ES-I3 (cell line): ENCODE data around the gene ARAF.

Source experiments
- H3K36me3 ChIP-seq: 2 replicates; pipeline ENCODE4 v1.6.1; 2013; ENCODE audit warnings: mild to moderate bottlenecking, low read length, control low read depth, moderate library complexity; ENCODE audit not compliant: insufficient read depth
- H3K4me1 ChIP-seq: 2 replicates; pipeline ENCODE4 v1.6.1; 2013; ENCODE audit warnings: mild to moderate bottlenecking, control low read depth, low read length; ENCODE audit not compliant: insufficient read depth
- H3K9ac ChIP-seq: 2 replicates; pipeline ENCODE4 v1.6.1; 2013; ENCODE audit warnings: low read depth, mild to moderate bottlenecking, low read length, moderate library complexity
- H3K9me3 ChIP-seq: 2 replicates; pipeline ENCODE4 v1.6.1; 2013; ENCODE audit warnings: mild to moderate bottlenecking, low read length, moderate library complexity; ENCODE audit not compliant: control insufficient read depth, insufficient read depth

Gene ARAF

DNA sequence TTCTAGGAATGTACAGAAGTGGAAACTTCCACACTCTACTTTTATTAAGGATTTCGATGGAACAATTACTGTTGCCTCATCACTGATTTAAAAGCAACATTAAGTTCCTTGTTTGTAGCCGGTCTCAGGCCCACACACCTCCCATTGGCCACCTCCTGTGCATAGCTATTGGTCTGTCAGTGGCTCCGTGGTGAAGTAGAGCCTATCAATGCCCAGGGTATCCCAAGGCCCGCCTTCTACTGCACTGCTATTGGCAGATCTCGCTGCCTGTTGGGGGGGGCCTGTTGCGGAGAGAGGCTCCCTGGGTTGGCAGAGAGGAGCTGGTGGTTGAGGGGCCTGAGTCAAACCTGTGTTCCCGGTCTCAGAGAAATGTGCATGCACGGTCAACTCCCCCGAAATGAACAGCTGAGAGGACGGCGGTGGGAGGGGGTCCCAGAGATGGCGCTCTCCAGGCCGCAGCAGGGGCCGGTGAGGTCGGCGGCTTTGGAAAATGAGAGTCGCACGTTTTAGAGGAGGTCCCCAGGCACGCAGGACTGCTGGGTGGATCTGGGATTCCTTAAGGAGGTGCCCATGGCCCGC, 4.9 kb upstream of the ARAF start:
- Histone ChIP-seq H3K9me3 (no peaks in the 10 kb centered on the region), H3K36me3 (no peaks in the 10 kb centered on the region), H3K4me1 (peaks cover 3% of the 10 kb centered on the region; the same call in 1 of the 2 replicates), H3K9ac (peak overlapping the region; percentile 65)

DNA sequence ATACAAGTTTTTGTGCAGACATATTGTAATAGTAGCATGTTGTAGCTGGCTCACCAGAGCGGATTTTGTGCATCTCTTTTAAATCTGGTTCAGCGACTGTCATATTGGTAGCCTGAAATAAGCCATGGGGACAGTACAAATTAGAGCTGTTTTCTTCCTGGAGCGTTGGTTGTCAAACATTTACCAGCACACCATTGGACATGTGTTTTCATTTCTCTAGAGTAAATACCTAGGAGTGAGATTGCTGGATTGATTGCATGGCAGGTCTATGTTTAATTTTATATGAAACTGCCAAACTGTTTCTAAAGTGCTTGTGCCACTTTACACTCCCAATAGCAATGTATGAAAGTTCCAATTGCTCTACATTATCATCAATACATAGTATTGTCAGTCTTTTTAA, 2.6 kb upstream of the ARAF start:
- H3K9ac ChIP-seq = no peak overlapping the region
- H3K9me3 ChIP-seq = no peaks in the 10 kb centered on the region
- peaks cover 4% of the 10 kb centered on the region; the same call in 1 of the 2 replicates for H3K36me3 ChIP-seq
- peaks cover 3% of the 10 kb centered on the region; the same call in 1 of the 2 replicates for H3K4me1 ChIP-seq

DNA sequence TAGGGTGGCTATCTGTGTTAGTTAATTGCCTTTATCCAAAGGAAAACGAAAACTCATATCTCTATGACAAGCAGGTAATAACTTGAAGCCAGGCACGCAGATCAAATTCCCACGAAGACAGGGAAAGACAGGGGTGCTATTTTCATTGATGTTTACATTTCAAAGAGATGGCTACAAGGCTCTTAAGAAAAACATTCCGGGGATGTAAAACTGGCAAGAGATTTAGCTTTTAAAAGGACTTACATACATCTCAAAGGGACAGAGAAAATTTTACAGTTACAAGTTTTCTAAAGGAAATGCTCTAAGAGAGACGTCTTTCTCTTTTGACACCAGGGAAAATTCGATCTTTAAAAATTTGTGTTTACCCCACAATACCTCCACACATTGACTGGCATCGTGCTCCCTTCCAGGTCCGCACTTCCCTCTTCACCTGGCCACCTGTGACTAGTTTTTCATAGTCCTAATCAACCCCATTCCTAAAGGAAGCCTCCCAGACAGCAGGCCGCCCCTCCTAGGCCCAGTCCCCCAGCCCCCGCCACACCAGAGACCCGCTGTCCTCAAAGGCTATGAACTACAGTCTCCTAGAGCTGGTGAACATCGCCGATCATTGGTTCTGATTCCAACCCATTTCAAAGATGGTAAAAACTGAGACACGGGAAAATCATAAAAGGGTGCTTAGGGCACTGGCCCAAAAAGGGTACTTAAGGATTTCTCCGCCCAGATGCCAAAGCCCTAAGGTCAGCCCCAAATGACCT, 649 bp upstream of the ARAF start:
- H3K9ac ChIP-seq = peak overlapping the region; percentile 67; the same call in 1 of the 2 replicates
- no peaks in the 10 kb centered on the region for H3K9me3 ChIP-seq
- H3K36me3 ChIP-seq = peaks cover 6% of the 10 kb centered on the region
- peaks cover 3% of the 10 kb centered on the region; the same call in 1 of the 2 replicates for H3K4me1 ChIP-seq

DNA sequence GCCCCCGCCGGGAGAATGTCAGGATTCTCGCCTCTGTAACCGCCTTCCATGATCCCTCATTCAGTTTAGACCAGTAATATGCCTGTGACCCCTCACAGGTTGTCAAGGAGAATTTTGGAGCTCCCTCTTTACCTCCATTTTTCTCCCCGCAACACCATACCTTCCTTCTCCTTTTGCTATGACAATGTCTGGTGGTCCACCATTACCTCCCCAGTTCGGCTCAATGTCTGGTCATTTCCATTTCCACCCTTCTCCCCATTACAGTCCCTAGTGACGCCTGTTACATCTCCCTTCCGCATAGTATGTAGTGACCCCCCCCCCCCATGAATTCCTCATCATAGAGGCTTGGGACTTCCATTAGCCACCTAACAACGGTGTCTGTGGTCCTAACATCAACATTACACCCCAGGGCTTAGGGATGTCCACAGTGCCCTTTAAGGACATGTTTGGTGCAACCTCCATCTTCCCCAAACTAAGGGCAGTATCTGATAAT, 700 bp downstream of the ARAF start:
- H3K9ac ChIP-seq = peak overlapping the region; percentile 67
- H3K36me3 ChIP-seq = peaks cover 8% of the 10 kb centered on the region
- no peaks in the 10 kb centered on the region for H3K9me3 ChIP-seq
- H3K4me1 ChIP-seq = peaks cover 3% of the 10 kb centered on the region; the same call in 1 of the 2 replicates

DNA sequence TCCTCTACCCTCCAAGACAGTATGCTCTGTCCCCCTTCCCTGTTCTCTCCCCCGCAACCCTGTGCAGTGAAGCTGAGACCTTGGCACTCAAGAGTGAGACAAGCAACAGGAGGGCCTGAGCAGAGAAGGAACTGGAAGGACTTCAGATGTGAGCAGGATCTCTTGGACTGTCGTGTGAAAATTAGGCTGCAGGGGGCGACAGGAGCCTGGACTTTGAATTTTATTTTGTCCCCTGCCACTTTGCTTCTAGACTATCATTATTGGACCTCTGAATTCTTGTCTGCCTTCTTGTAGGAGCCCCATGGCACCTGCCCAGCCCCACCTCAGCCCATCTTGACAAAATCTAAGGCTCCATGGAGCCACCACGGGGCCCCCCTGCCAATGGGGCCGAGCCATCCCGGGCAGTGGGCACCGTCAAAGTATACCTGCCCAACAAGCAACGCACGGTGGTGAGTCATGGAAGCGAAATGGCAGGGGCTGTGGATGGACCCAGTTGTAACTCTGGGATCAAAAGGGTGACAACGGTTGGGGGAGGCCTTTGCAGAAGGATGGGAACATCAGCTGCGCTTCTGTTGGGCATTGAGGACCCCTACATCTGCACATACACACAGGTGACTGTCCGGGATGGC, 1.7 kb downstream of the ARAF start:
- H3K9me3 ChIP-seq = no peaks in the 10 kb centered on the region
- no peak overlapping the region for H3K9ac ChIP-seq
- peaks cover 8% of the 10 kb centered on the region for H3K36me3 ChIP-seq
- peaks cover 3% of the 10 kb centered on the region; the same call in 1 of the 2 replicates for H3K4me1 ChIP-seq

DNA sequence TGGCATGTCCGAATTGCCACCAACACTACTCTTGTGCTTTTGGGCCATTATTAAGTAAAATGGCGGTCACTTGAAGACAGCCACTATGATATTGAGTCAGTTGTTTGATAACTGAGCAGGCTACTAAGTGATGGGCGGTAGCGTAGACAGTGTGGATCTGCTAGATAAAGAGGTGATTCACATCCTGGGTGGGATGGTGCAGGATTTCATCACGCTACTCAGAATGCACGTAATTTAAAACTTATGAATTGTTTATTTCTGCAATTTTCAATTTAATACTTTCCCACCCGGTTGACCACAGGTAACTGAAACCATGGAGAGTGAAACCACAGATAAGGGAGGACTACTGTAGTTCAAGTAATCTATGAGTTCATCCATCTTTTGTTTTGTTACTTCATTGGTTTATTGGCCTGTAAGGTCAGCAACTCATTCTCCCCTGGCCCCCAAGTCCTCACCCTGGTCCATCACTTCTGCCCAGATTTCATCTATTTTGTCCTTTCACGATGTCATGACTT, 2.9 kb downstream of the ARAF start:
- Histone ChIP-seq H3K36me3 (peaks cover 10% of the 10 kb centered on the region), H3K4me1 (peaks cover 3% of the 10 kb centered on the region; the same call in 1 of the 2 replicates), H3K9me3 (no peaks in the 10 kb centered on the region), H3K9ac (no peak overlapping the region)

DNA sequence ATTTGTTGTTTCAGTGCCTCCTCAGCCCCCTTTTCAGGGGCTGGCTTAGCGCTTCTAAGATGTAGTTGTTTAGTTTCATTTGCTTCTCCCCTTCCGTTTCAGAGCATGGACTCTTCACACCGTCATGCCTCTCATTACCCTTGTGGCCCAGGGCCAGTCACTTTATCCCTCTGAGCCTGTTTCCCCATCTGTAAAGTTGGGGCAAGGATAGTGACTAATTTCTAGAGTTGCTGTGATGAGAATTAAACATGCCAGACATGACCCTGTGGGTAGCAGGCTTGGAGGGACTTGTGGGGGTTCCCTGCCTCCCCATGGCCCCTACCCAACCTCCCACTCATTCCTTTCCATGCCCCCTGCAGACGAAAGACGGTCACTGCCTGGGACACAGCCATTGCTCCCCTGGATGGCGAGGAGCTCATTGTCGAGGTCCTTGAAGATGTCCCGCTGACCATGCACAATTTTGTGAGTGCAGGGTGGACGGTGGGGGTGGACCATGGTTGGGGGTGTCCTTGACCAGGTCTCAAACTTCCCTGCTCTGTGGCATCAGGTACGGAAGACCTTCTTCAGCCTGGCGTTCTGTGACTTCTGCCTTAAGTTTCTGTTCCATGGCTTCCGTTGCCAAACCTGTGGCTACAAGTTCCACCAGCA, 3.6 kb downstream of the ARAF start:
- Histone ChIP-seq H3K9me3 (no peaks in the 10 kb centered on the region), H3K9ac (no peak overlapping the region), H3K36me3 (peaks cover 15% of the 10 kb centered on the region), H3K4me1 (peaks cover 3% of the 10 kb centered on the region; the same call in 1 of the 2 replicates)

DNA sequence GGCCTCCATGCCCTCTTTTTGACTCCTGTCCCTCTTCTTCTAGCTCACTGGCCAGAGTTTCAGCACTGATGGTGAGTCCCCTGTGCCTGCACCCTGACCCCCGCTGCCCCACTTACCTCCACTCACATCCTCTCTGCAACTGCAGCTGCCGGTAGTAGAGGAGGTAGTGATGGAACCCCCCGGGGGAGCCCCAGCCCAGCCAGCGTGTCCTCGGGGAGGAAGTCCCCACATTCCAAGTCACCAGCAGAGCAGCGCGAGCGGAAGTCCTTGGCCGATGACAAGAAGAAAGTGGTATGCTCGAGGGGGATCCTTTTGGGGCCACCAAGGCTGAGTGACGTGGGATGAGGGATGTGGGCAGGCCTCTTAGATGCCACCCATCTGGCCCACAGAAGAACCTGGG, 5.8 kb downstream of the ARAF start:
- no peaks in the 10 kb centered on the region for H3K4me1 ChIP-seq
- no peaks in the 10 kb centered on the region for H3K9me3 ChIP-seq
- peaks cover 15% of the 10 kb centered on the region for H3K36me3 ChIP-seq
- H3K9ac ChIP-seq = no peak overlapping the region

DNA sequence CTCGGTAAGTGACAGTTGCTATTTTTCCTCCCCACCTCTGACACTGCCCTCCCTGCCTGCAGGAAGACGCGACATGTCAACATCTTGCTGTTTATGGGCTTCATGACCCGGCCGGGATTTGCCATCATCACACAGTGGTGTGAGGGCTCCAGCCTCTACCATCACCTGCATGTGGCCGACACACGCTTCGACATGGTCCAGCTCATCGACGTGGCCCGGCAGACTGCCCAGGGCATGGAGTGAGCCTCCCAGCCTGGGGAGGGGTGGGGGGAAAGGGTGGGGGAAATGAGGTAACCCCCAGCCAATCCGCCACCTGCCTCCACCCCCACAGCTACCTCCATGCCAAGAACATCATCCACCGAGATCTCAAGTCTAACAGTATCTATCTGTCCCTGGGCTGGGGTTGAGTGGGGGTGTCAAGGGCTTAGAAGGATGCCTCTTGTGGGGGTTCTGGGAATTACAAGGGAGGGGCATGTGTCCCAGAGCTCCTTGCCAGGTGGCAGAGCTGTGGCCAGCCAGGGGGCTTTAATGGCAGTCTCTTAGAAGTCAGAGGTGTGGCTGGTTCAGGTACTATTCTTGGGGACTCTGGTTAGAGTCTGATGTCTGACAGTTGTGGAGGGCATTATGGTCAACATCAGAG, 7.8 kb downstream of the ARAF start:
- H3K4me1 ChIP-seq = peaks cover 10% of the 10 kb centered on the region; the same call in 1 of the 2 replicates
- peaks cover 11% of the 10 kb centered on the region for H3K36me3 ChIP-seq
- H3K9ac ChIP-seq = no peak overlapping the region
- no peaks in the 10 kb centered on the region for H3K9me3 ChIP-seq

DNA sequence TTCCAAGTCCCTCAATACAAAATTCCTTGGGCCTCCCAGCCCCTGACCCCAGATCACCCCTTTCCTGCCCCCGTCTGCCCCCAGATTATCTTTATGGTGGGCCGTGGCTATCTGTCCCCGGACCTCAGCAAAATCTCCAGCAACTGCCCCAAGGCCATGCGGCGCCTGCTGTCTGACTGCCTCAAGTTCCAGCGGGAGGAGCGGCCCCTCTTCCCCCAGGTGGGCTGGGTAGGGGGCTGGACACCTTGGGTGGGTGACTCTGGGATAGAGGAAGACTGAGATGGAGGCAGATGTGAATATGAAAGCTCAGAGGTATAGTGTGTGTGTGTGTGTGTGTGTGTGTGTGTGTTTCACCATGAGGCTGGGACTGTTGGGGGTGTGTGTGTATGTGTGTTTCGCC, 9.8 kb downstream of the ARAF start:
- H3K36me3 ChIP-seq = peaks cover 8% of the 10 kb centered on the region
- no peaks in the 10 kb centered on the region for H3K9me3 ChIP-seq
- H3K4me1 ChIP-seq = peaks cover 10% of the 10 kb centered on the region; the same call in 1 of the 2 replicates
- H3K9ac ChIP-seq = no peak overlapping the region

DNA sequence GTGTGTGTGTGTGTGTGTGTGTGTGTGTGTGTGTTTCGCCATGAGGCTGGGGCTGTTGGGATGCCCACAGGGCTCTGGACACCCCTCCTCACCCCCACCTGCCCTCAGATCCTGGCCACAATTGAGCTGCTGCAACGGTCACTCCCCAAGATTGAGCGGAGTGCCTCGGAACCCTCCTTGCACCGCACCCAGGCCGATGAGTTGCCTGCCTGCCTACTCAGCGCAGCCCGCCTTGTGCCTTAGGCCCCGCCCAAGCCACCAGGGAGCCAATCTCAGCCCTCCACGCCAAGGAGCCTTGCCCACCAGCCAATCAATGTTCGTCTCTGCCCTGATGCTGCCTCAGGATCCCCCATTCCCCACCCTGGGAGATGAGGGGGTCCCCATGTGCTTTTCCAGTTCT, 10.2 kb downstream of the ARAF start:
- Histone ChIP-seq H3K36me3 (peaks cover 8% of the 10 kb centered on the region), H3K9me3 (no peaks in the 10 kb centered on the region), H3K9ac (no peak overlapping the region), H3K4me1 (peaks cover 10% of the 10 kb centered on the region; the same call in 1 of the 2 replicates)

DNA sequence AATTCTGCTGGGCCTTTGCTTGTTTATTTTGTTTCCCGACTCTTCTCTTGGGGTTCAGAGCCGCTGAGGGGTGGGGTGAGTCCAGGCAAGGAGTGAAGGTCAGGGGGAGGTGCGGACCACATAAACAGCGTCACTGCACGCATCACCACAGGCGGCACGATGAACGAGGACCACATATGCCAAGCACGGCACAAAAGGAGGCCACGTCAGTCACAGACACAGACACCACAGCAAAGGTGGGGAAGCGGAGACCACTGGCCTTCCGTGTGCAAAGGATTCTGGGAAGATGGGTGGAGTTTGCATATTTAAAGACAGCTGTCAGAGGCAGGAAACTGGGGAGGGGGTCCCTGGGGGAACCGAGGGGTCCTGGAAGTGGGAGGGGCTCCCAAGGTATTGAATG, 10.9 kb downstream of the ARAF start:
- Histone ChIP-seq H3K36me3 (peaks cover 8% of the 10 kb centered on the region), H3K4me1 (peaks cover 10% of the 10 kb centered on the region; the same call in 1 of the 2 replicates), H3K9me3 (no peaks in the 10 kb centered on the region), H3K9ac (no peak overlapping the region)

DNA sequence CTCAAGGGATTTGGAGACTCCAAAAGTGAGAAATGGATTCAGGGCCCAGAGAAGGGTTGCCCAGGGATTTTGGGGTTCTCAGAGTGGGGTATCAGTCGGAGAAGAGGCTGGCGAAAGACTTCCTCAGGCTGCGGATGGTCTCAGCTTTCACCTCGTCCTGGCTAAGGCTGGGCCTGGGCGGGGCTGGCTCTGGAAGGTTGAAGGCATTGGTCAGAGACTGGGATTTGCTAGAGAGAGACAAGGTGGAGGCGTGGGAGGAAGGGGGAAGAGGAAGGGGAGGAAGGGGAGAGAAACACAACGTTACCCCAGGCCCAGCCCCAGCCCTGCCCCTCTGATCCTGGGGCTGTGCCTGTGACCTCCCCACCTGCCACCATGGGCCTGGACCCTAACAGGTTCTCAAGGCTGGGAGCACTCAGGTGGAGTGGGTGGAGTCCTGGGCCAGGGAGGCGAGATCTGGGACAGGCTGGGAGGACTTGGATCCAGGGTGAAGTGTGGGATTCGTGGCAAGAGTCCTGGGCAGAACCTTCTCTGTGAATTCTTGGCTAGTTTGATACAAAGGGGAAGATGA, 11.9 kb downstream of the ARAF start:
- H3K36me3 ChIP-seq = peaks cover 8% of the 10 kb centered on the region
- H3K9ac ChIP-seq = no peak overlapping the region
- H3K4me1 ChIP-seq = peaks cover 11% of the 10 kb centered on the region; the same call in 1 of the 2 replicates
- H3K9me3 ChIP-seq = no peaks in the 10 kb centered on the region
